NCI-H2107 (cell line): Measurements from ENCODE around the gene TWIST1.

Experiments used
- DNase-seq: peaks from one replicate; lab custom pipeline; 2025; lab: John Stamatoyannopoulos, UW

The TWIST1 gene

DNA sequence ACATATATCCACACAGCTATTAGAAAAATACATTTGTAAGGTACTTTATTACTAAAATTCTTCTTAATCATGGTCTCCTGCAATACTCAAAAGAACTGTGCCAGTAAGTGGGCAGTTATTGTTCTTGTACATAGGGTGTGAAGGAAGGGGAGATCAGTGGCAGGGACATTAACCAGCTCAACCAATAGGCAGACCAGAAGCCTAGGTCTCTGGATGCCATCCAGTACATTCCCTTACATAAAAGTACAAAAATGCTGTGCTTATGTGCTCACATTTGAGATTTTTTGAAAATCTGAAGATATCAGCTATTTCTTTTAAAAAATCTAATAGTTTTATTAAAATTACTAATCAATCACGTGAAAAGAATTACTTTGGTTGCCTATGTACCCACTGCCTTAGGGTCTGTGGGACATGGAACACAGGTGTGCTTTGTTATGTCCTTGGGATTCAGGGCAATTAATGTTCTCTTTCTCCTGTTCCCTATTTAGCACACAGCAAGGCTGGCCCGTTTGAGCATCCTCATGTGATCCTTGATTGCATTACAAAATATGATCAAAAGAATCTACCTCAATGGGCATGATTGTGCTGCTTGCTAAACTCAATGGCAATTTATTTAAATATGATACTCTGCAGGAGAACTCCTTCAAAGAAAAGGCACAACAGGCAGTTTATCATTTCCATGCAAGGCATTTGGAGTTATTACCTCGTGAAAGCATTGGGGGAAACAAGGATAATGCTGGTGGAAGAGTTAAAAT is 22.7 kb downstream of the TWIST1 start:
- DNase-seq, result no peak

GRCh38 chr7:19094138-19094537 is 23.3 kb downstream of the TWIST1 start:
- no peak for DNase-seq

DNA sequence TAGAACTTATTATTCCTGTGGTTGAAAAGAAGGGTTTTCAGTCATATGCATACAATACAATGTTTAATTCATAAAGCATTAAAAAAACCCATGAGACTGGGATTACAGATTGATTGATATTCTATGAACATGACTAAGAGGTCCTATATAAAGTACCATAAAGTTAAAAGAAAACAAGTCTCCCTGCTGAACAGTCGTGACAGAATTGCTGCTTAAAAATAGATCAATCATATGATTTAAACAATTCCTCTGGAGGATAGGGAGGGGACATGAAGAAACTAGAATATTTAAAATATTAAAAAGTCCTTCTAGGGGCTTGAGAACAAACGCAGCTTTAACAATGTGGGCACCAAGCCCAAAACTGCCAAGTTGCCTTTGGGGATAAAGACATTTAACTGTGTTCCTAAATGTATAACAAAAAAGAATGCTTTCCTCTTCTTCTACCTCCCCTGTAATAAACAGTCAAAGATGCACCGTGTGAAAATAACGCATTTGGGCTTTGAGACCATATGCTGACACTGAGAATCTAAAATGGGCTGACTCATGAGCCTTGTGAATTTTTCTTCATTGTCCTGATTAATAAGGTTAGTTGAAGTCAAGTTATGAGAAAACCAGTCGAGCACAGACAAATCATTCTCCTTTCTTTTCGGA is 25.8 kb downstream of the TWIST1 start:
- DNase-seq, result no peak

GRCh38 chr7:19090526-19090925 is 26.9 kb downstream of the TWIST1 start:
- DNase-seq, result no peak

GRCh38 chr7:19089797-19090196 is 27.6 kb downstream of the TWIST1 start:
- no peak for DNase-seq

GRCh38 chr7:19089378-19089777 is 28.1 kb downstream of the TWIST1 start:
- DNase-seq, result no peak

GRCh38 chr7:19080093-19080492 is 37.3 kb downstream of the TWIST1 start:
- DNase-seq, result no peak

GRCh38 chr7:19079066-19079465 is 38.4 kb downstream of the TWIST1 start:
- DNase-seq, result no peak

DNA sequence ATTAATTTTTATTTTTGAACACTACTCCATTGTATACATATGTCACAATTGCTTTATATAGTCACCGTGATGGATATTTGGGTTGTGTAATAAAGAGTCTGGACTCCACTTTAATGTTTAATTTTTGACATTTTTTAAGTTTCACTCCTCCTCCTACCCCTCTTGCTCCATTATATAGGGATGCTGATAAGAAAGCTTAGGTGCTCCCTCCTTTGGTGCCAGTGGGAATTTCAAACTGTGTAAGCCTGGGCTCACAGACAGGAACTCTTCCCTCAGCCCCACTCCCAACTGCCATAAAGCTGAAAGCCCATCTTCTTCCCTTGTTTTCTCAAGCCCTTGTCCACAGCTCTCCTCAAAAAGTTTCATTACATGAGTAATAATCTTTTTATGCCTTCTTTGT is 47.6 kb downstream of the TWIST1 start:
- DNase-seq, result no peak

DNA sequence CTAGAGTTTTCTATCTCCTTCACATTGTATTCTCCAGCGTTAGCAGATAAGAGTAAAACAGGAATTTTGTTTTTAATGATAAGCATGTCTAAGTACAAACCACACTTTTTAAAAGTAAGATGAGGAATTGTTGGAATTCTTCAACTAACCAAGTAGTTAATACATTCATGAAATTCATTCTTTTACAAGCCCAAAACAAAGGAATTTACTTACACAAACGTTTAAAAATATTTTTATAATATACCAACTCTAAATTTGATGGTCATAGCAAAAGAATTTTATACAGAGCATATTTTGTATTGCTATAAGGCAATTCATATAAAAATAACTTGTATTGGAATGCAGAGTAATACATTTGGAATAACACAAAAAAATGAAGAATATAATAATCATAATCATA is 51.3 kb downstream of the TWIST1 start:
- DNase-seq, result no peak
